Measurements from ENCODE around the gene ADCY3. TPM values are rescaled to one million over a fixed set of nuclear protein-coding genes. Genes with fewer than 3 reads are reported as not detected.

Gene ADCY3
- total RNA-seq, 1 experiment from 2014 or later, result 71.1 TPM

- Histone ChIP-seq H2AFZ (ENCODE audit: low read depth, low read length, poor library complexity, severe bottlenecking) (no peak overlapping the region), H3K4me1 (ENCODE audit: control insufficient read depth in 1 of 2, insufficient read depth in 2 of 2, low read length in 2 of 2) (no peaks in the 10 kb centered on the region), H3K9me2 (ENCODE audit: insufficient read depth) (no peaks in the 10 kb centered on the region), H3K4me3 (replicated peaks in 1 of 2; ENCODE audit: low read depth in 1 of 2, low read length in 2 of 2) (no peak overlapping the region), H3K36me3 (ENCODE audit: control insufficient read depth in 1 of 2, insufficient read depth in 2 of 2, low read length in 2 of 2) (peaks cover 0 to 3% of the 10 kb centered on the region in 2 experiments; a peak in 1 of 4 replicates), H3K9ac (ENCODE audit: low read length) (no peak overlapping the region), H3K9me3 (ENCODE audit: control insufficient read depth in 1 of 2, insufficient read depth in 1 of 2, low read depth in 1 of 2, low read length in 2 of 2) (no peaks in the 10 kb centered on the region), H3K79me2 (ENCODE audit: insufficient read depth, low read length) (no peaks in the 10 kb centered on the region; the same call in 1 of the 2 replicates), H4K20me1 (ENCODE audit: insufficient read depth) (no peaks in the 10 kb centered on the region), H3K27me3 (ENCODE audit: insufficient read depth, low read length) (no peaks in the 10 kb centered on the region), H3K4me2 (ENCODE audit: low read length) (no peak overlapping the region), H3K27ac (ENCODE audit: low read depth, low read length) (no peak overlapping the region)
- no peak for DNase-seq (ENCODE audit: low read depth, low spot score)
- BruUV-seq (replicated peaks), result no TSS peak
- TF ChIP-seq CBX3 (IDR thresholded peaks at IDR 0.05; ENCODE audit: low read depth), result no peak
- TF ChIP-seq CEBPB (IDR thresholded peaks at IDR 0.05; ENCODE audit: low read depth), result no peak
- no peak for TF ChIP-seq ATF3 (IDR thresholded peaks at IDR 0.05)
- intact Hi-C loops (cut with micrococcal nuclease), result no loop called here
- ATAC-seq, result no peak
- ChIA-PET POLR2A (no interaction called here), RAD21 (ENCODE audit: low non-redundant PET in 1 of 2, low total read pairs in 2 of 2, uncharacterized antibody in 2 of 2, unreplicated experiment in 2 of 2) (no interaction called here), CTCF (no interaction called here)
Observed at GRCh38 chr2:24850944-24851343, 69.1 kb downstream of the ADCY3 start.

- Histone ChIP-seq H3K4me2 (ENCODE audit: low read length) (no peak overlapping the region), H3K9ac (ENCODE audit: low read length) (no peak overlapping the region), H2AFZ (ENCODE audit: low read depth, low read length, poor library complexity, severe bottlenecking) (no peak overlapping the region), H4K20me1 (ENCODE audit: insufficient read depth) (no peaks in the 10 kb centered on the region), H3K4me1 (ENCODE audit: control insufficient read depth in 1 of 2, insufficient read depth in 2 of 2, low read length in 2 of 2) (no peaks in the 10 kb centered on the region), H3K27ac (ENCODE audit: low read depth, low read length) (no peak overlapping the region), H3K9me2 (ENCODE audit: insufficient read depth) (no peaks in the 10 kb centered on the region), H3K4me3 (replicated peaks in 1 of 2; ENCODE audit: low read depth in 1 of 2, low read length in 2 of 2) (no peak overlapping the region), H3K79me2 (ENCODE audit: insufficient read depth, low read length) (no peaks in the 10 kb centered on the region), H3K27me3 (ENCODE audit: insufficient read depth, low read length) (no peaks in the 10 kb centered on the region), H3K9me3 (ENCODE audit: control insufficient read depth in 1 of 2, insufficient read depth in 1 of 2, low read depth in 1 of 2, low read length in 2 of 2) (no peaks in the 10 kb centered on the region), H3K36me3 (ENCODE audit: control insufficient read depth in 1 of 2, insufficient read depth in 2 of 2, low read length in 2 of 2) (no peaks in the 10 kb centered on the region; a peak in 1 of 4 replicates)
- intact Hi-C loops (cut with micrococcal nuclease), result no loop called here
- ATAC-seq (no peak), DNase-seq (ENCODE audit: low read depth, low spot score) (no peak)
- POLR2A ChIA-PET, result no interaction called here
- RAD21 ChIA-PET (ENCODE audit: low non-redundant PET in 1 of 2, low total read pairs in 2 of 2, uncharacterized antibody in 2 of 2, unreplicated experiment in 2 of 2), result no interaction called here
- TF ChIP-seq SRF (IDR thresholded peaks at IDR 0.05; ENCODE audit: low read depth) (no peak), MAX (IDR thresholded peaks at IDR 0.05) (no peak), ZFX (IDR thresholded peaks at IDR 0.05) (no peak), ATF3 (IDR thresholded peaks at IDR 0.05) (no peak), SP1 (IDR thresholded peaks at IDR 0.05; ENCODE audit: low read depth) (no peak), FOSL1 (IDR thresholded peaks at IDR 0.05; ENCODE audit: low read depth) (no peak), TCF7L2 (IDR thresholded peaks at IDR 0.05; ENCODE audit: borderline replicate concordance, extremely low read depth, insufficient read depth, insufficient read length) (no peak), EZH2 (IDR thresholded peaks at IDR 0.05) (no peak), CEBPB (IDR thresholded peaks at IDR 0.05; ENCODE audit: low read depth) (no peak), CTCF (IDR thresholded peaks at IDR 0.05 in 2 of 3, conservative IDR thresholded peaks at IDR 0.05 in 1 of 3; ENCODE audit: borderline replicate concordance in 1 of 3, insufficient read depth in 1 of 3, low read depth in 2 of 3, low read length in 2 of 3) (no peak), JUND (IDR thresholded peaks at IDR 0.05) (no peak), POLR2AphosphoS5 (IDR thresholded peaks at IDR 0.05; ENCODE audit: low read depth, low read length) (no peak)
- no TSS peak for BruUV-seq (replicated peaks)
- CTCF ChIA-PET, result no interaction called here
Observed at GRCh38 chr2:24845691-24846090, 74.3 kb downstream of the ADCY3 start.

Measured in HCT116 (cell line).